HCT116 (cell line): Measurements from ENCODE around the gene AP1AR. TPM values are rescaled to one million over a fixed set of nuclear protein-coding genes. Genes with fewer than 3 reads are reported as not detected.
"Not testable (repeated sequence)": the region's sequence is repeated elsewhere in the genome, so short reads cannot be mapped to it uniquely, and the experiment has no call there.

Source experiments
- ATAC-seq: fragments of 200-7000 bp; cut with Tn5 transposase; 2 replicates; pipeline ENCODE4 v1.9.1; 2020; ENCODE audit warnings: mild to moderate bottlenecking, moderate library complexity
- BruUV-seq: library from RNA; stranded (reverse); fragments of 400-500 nt; replicated peaks from 2 replicates; lab custom pipeline; 2021; lab: Mats Ljungman, UMichigan
- CTCF ChIA-PET: fragments of 300-600 bp; sonication (Branson Sonifier 250); formaldehyde crosslinking; loops from one replicate; lab custom pipeline; 2021; ENCODE audit warnings: antibody characterized with exemption; lab: Charles Lee
- POLR2A ChIA-PET: fragments of 300-600, 350-600 bp; sonication (Branson Sonifier 250); formaldehyde crosslinking; loops from one replicate; lab custom pipeline; 2021; ENCODE audit warnings: antibody characterized with exemption; lab: Charles Lee
- RAD21 ChIA-PET, 2 experiments: fragments of 300-600 bp; sonication (Branson Sonifier 250); formaldehyde crosslinking; loops; one replicate each; lab custom pipeline; 2023; ENCODE audit warnings: low total read pairs in 2 of 2; ENCODE audit not compliant: uncharacterized antibody in 2 of 2, unreplicated experiment in 2 of 2, low non-redundant PET in 1 of 2; lab: Charles Lee
- DNase-seq: peaks from one replicate; pipeline ENCODE4 v3.0.0-alpha.2; 2010; ENCODE audit warnings: low read depth, low spot score
- H2AFZ ChIP-seq: fragments of 200-600 bp; shearing (Covaris generic), sonication (generic); 2 replicates; pipeline ENCODE4 v1.6.1; 2017; ENCODE audit warnings: low read depth, mixed run types, mixed read lengths, antibody characterized with exemption, low read length; ENCODE audit not compliant: poor library complexity, severe bottlenecking
- H3K27ac ChIP-seq: 2 replicates; pipeline ENCODE4 v1.5.1; 2012; ENCODE audit warnings: low read depth, low read length
- H3K27me3 ChIP-seq: fragments of 200-600 bp; sonication (generic); 2 replicates; pipeline ENCODE4 v1.6.1; 2016; ENCODE audit warnings: mixed run types, low read length, mixed read lengths; ENCODE audit not compliant: insufficient read depth
- H3K36me3 ChIP-seq, 2 experiments: fragments of 200-500 bp in 1 of 2; fragments of 200-600 bp in 1 of 2; sonication (Bioruptor generic) in 1 of 2; sonication (generic) in 1 of 2; 2 replicates each; pipeline versions ENCODE4 v1.5.1 to v1.6.1; 2014 to 2016; ENCODE audit warnings: low read length in 2 of 2, inconsistent platforms in 1 of 2, mixed read lengths in 1 of 2, mixed run types in 1 of 2; ENCODE audit not compliant: insufficient read depth in 2 of 2, control insufficient read depth in 1 of 2
- H3K4me1 ChIP-seq, 2 experiments: fragments of 200-600 bp in 1 of 2; sonication (generic) in 1 of 2; 2 replicates each; pipeline versions ENCODE4 v1.5.1 to v1.6.1; 2012 to 2017; ENCODE audit warnings: low read length in 2 of 2, inconsistent platforms in 1 of 2, mild to moderate bottlenecking in 1 of 2, mixed read lengths in 1 of 2, mixed run types in 1 of 2, moderate library complexity in 1 of 2; ENCODE audit not compliant: insufficient read depth in 2 of 2, control insufficient read depth in 1 of 2
- H3K4me2 ChIP-seq: fragments of 200-600 bp; sonication (generic); 2 replicates; pipeline ENCODE4 v1.6.1; 2017; ENCODE audit warnings: mixed run types, low read length, mixed read lengths
- H3K4me3 ChIP-seq, 2 experiments: fragments of 200-600 bp in 1 of 2; sonication (generic) in 1 of 2; replicated peaks in 1 of 2; 2 replicates each; pipeline ENCODE4 v1.5.1; 2011 to 2016; ENCODE audit warnings: low read length in 2 of 2, control low read depth in 1 of 2, low read depth in 1 of 2, mild to moderate bottlenecking in 1 of 2, mixed read lengths in 1 of 2, mixed run types in 1 of 2
- H3K79me2 ChIP-seq: fragments of 200-600 bp; sonication (generic); 2 replicates; pipeline ENCODE4 v1.6.1; 2017; ENCODE audit warnings: mild to moderate bottlenecking, mixed run types, low read length, moderate library complexity, mixed read lengths; ENCODE audit not compliant: insufficient read depth
- H3K9ac ChIP-seq: fragments of 200-600 bp; sonication (generic); 2 replicates; pipeline ENCODE4 v1.6.1; 2016; ENCODE audit warnings: low read length, mixed read lengths
- H3K9me2 ChIP-seq: fragments of 200-600 bp; sonication (generic), shearing (Covaris generic); 2 replicates; pipeline ENCODE4 v1.6.1; 2017; ENCODE audit warnings: mixed run types, mild to moderate bottlenecking, moderate library complexity; ENCODE audit not compliant: insufficient read depth
- H3K9me3 ChIP-seq, 2 experiments: fragments of 200-500 bp in 1 of 2; fragments of 200-600 bp in 1 of 2; sonication (Bioruptor generic) in 1 of 2; sonication (generic) in 1 of 2; 2 replicates each; pipeline ENCODE4 v1.6.1; 2014 to 2017; ENCODE audit warnings: low read length in 2 of 2, mixed read lengths in 2 of 2, inconsistent platforms in 1 of 2, low read depth in 1 of 2, mild to moderate bottlenecking in 1 of 2, mixed run types in 1 of 2, moderate library complexity in 1 of 2; ENCODE audit not compliant: control insufficient read depth in 1 of 2, insufficient read depth in 1 of 2
- H4K20me1 ChIP-seq: fragments of 200-600 bp; sonication (generic), shearing (Covaris generic); 2 replicates; pipeline ENCODE4 v1.6.1; 2017; ENCODE audit warnings: mixed run types, mild to moderate bottlenecking, moderate library complexity; ENCODE audit not compliant: insufficient read depth
- ATF3 ChIP-seq: IDR thresholded peaks from 2 replicates; pipeline ENCODE4 v1.6.1; 2012
- EGR1 ChIP-seq: IDR thresholded peaks from 2 replicates; pipeline ENCODE4 v1.6.1; 2012; ENCODE audit warnings: low read depth
- ELF1 ChIP-seq: IDR thresholded peaks from 2 replicates; pipeline ENCODE4 v1.6.1; 2012; ENCODE audit warnings: low read depth, borderline replicate concordance
- EZH2 ChIP-seq: fragments of 200-600 bp; sonication (generic); IDR thresholded peaks from 2 replicates; pipeline ENCODE4 v1.6.1; 2017; ENCODE audit warnings: antibody characterized with exemption, mixed run types
- EZH2phosphoT487 ChIP-seq: fragments of 200-600 bp; IDR thresholded peaks from 2 replicates; pipeline ENCODE4 v1.6.1; 2018; ENCODE audit warnings: antibody characterized with exemption, borderline replicate concordance
- FOSL1 ChIP-seq: IDR thresholded peaks from 2 replicates; pipeline ENCODE4 v1.6.1; 2012; ENCODE audit warnings: low read depth
- JUND ChIP-seq: IDR thresholded peaks from 2 replicates; pipeline ENCODE4 v1.6.1; 2012
- MAX ChIP-seq: IDR thresholded peaks from 2 replicates; pipeline ENCODE4 v1.6.1; 2012
- POLR2A ChIP-seq: IDR thresholded peaks from 2 replicates; pipeline ENCODE4 v1.7.0; 2011; ENCODE audit warnings: borderline replicate concordance; ENCODE audit not compliant: insufficient read depth, insufficient read length; ENCODE audit errors: extremely low read depth
- SIN3A ChIP-seq: IDR thresholded peaks from 2 replicates; pipeline ENCODE4 v1.6.1; 2012; ENCODE audit warnings: low read depth
- SRF ChIP-seq: IDR thresholded peaks from 2 replicates; pipeline ENCODE4 v1.6.1; 2012; ENCODE audit warnings: low read depth
- TCF7L2 ChIP-seq: IDR thresholded peaks from 2 replicates; pipeline ENCODE4 v1.7.0; 2011; ENCODE audit warnings: borderline replicate concordance, inconsistent platforms; ENCODE audit not compliant: insufficient read depth, insufficient read length; ENCODE audit errors: extremely low read depth
- ZFX ChIP-seq: fragments of 450-650 bp; IDR thresholded peaks from 2 replicates; pipeline ENCODE4 v1.6.1; 2017
- ZNF274 ChIP-seq: fragments of 200-500 bp; sonication (Bioruptor generic); IDR thresholded peaks from 2 replicates; pipeline ENCODE4 v1.6.1; 2014; ENCODE audit warnings: mild to moderate bottlenecking, low read depth, low read length, inconsistent platforms
- intact Hi-C: fragments of 100-400 bp; cut with micrococcal nuclease; formaldehyde crosslinking; loops from 2 replicates; pipeline ENCODE4 v1.10.0; 2022
- total RNA-seq: library from RNA; stranded (reverse); gene quantifications from one replicate; pipeline ENCODE4 v1.2.1, GENCODE V29; 2021; ENCODE audit not compliant: unreplicated experiment

The AP1AR gene
- total RNA-seq, 1 experiment from 2014 or later: 56.7 TPM

- Histone ChIP-seq H3K79me2 (no peaks in the 10 kb centered on the region), H3K36me3 (no peaks in the 10 kb centered on the region), H3K9me2 (no peaks in the 10 kb centered on the region), H3K4me2 (no peak overlapping the region), H3K27me3 (no peaks in the 10 kb centered on the region), H3K9ac (no peak overlapping the region), H3K4me3 (no peak overlapping the region), H3K9me3 (no peaks in the 10 kb centered on the region), H2AFZ (no peak overlapping the region), H4K20me1 (no peaks in the 10 kb centered on the region), H3K27ac (no peak overlapping the region), H3K4me1 (peaks cover 3 to 17% of the 10 kb centered on the region in 2 experiments; a peak in 2 of 4 replicates)
- DNase-seq (no peak), ATAC-seq (no peak)
- POLR2A ChIA-PET: no interaction called here
- CTCF ChIA-PET: no interaction called here
- BruUV-seq: no TSS peak
- intact Hi-C loops: no loop called here
- no peak for TF ChIP-seq POLR2A
- TF ChIP-seq ATF3: no peak
- no peak for TF ChIP-seq JUND
- TF ChIP-seq SRF: no peak
- TF ChIP-seq ZNF274: no peak
- TF ChIP-seq FOSL1: no peak
- no peak for TF ChIP-seq SIN3A
- no peak for TF ChIP-seq TCF7L2
- no peak for TF ChIP-seq ELF1
- RAD21 ChIA-PET: no interaction called here
These were observed 68.1 kb downstream of the AP1AR start for GRCh38 chr4:112299721-112300120.

- Histone ChIP-seq H3K9ac (no peak overlapping the region), H3K79me2 (no peaks in the 10 kb centered on the region), H2AFZ (no peak overlapping the region), H3K27me3 (no peaks in the 10 kb centered on the region), H3K36me3 (no peaks in the 10 kb centered on the region), H3K9me2 (no peaks in the 10 kb centered on the region), H3K9me3 (no peaks in the 10 kb centered on the region), H3K4me1 (peaks cover 3 to 6% of the 10 kb centered on the region in 2 experiments; a peak in 1 of 4 replicates), H3K27ac (no peak overlapping the region), H3K4me3 (no peak overlapping the region), H3K4me2 (no peak overlapping the region), H4K20me1 (no peaks in the 10 kb centered on the region)
- CTCF ChIA-PET: no interaction called here
- POLR2A ChIA-PET: no interaction called here
- ATAC-seq (no peak), DNase-seq (no peak)
- BruUV-seq: no TSS peak
- TF ChIP-seq MAX: no peak
- TF ChIP-seq JUND: no peak
- TF ChIP-seq EZH2: no peak
- TF ChIP-seq SIN3A: no peak
- TF ChIP-seq EGR1: no peak
- TF ChIP-seq EZH2phosphoT487: no peak
- TF ChIP-seq ZFX: no peak
- intact Hi-C loops: no loop called here
- RAD21 ChIA-PET: no interaction called here
These were observed 71.0 kb downstream of the AP1AR start for GRCh38 chr4:112302320-112303274.

- RAD21 ChIA-PET, POLR2A ChIA-PET: not testable (repeated sequence)
These were observed 73.9 kb downstream of the AP1AR start for GRCh38 chr4:112305477-112305876.

More at GRCh38 chr4:112305477-112305876, 73.9 kb downstream of the AP1AR start:
- H3K4me1 ChIP-seq, H3K9me2 ChIP-seq, CTCF ChIA-PET, H3K36me3 ChIP-seq, H3K4me3 ChIP-seq, DNase-seq, H4K20me1 ChIP-seq, H2AFZ ChIP-seq, BruUV-seq, H3K79me2 ChIP-seq, H3K4me2 ChIP-seq, H3K27ac ChIP-seq, H3K9me3 ChIP-seq, ATAC-seq, H3K27me3 ChIP-seq, intact Hi-C loops, H3K9ac ChIP-seq: not testable (repeated sequence)
